Measurements from ENCODE around the gene CHD2.
A peak's percentile ranks its signal among the peaks of the same experiment; 100 is the strongest.

The CHD2 gene

DNA sequence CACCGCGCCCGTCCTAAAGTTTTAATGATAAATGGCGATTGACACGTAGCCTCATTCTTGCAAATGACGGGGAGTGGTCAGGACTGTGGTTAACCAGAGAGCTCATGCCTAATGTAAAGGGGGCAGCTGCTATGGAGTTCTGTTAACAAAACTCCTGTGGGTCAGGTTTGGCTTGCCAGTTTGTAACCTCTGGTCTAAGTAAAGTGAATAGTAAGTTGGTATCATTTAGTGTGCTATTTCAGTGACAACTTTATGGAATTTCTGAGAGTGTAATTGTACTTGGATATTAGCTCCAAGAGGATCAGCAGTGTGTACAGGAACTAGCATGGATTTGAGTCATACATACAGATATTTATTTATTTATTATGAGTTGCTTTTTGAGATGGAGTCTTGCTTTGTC is 101.0 kb downstream of the CHD2 start:
- DNase-seq = no peak
- Histone ChIP-seq H3K27me3 (replicated peaks) (no peaks in the 10 kb centered on the region), H3K36me3 (replicated peaks) (peaks cover 87% of the 10 kb centered on the region), H3K4me3 (ENCODE audit: low read depth, low read length) (no peak overlapping the region), H3K27ac (no peak overlapping the region)
- no peak for TF ChIP-seq CTCF (IDR thresholded peaks at IDR 0.05; ENCODE audit: low read depth, low read length, missing control alignments)
- in situ Hi-C loops (cut with HindIII; ENCODE audit: low pct_ligation_motif_present, low sequenced_read_pairs) = no loop called here

GRCh38 chr15:93001881-93002280 is 101.8 kb downstream of the CHD2 start:
- Histone ChIP-seq H3K36me3 (replicated peaks) (peaks cover 87% of the 10 kb centered on the region), H3K27ac (no peak overlapping the region), H3K27me3 (replicated peaks) (no peaks in the 10 kb centered on the region), H3K4me3 (ENCODE audit: low read depth, low read length) (no peak overlapping the region)
- in situ Hi-C loops (cut with HindIII; ENCODE audit: low pct_ligation_motif_present, low sequenced_read_pairs) = no loop called here
- peak; percentile 14 for TF ChIP-seq CTCF (IDR thresholded peaks at IDR 0.05; ENCODE audit: low read depth, low read length, missing control alignments)
- DNase-seq = no peak

DNA sequence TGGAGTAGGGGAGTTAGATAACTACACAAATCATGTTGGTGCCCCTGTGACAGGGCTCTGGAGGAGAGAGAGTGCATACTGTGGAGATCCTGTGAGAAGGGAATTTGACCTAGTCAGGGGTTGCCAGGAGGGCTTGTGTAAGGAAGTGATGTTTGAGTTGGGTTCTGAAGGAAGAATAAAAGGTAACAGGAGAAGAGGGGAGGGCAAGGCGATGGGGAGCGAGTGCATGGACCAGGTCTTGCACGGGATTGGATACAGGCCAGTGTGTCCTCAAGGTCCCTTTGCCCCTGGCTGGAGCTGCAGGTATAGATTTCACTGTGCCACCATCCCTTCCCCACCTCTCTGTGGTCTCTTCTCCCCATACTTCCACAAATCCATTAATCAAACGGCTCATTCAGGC is 105.0 kb downstream of the CHD2 start:
- no peak overlapping the region for H3K27ac ChIP-seq

GRCh38 chr15:93007994-93008393 is 107.9 kb downstream of the CHD2 start:
- no peak for TF ChIP-seq CTCF (IDR thresholded peaks at IDR 0.05; ENCODE audit: low read depth, low read length, missing control alignments)
- H3K27ac ChIP-seq = no peak overlapping the region
- H3K4me3 ChIP-seq (ENCODE audit: low read depth, low read length) = no peak overlapping the region
- in situ Hi-C loops (cut with HindIII; ENCODE audit: low pct_ligation_motif_present, low sequenced_read_pairs) = no loop called here
- H3K36me3 ChIP-seq (replicated peaks) = peaks cover 89% of the 10 kb centered on the region
- no peaks in the 10 kb centered on the region for H3K27me3 ChIP-seq (replicated peaks)
- DNase-seq = no peak

More for the DNA sequence above, 105.0 kb downstream of the CHD2 start:
- Histone ChIP-seq H3K27me3 (replicated peaks) (no peaks in the 10 kb centered on the region), H3K4me3 (ENCODE audit: low read depth, low read length) (no peak overlapping the region), H3K36me3 (replicated peaks) (peaks cover 91% of the 10 kb centered on the region)
- in situ Hi-C loops (cut with HindIII; ENCODE audit: low pct_ligation_motif_present, low sequenced_read_pairs) = no loop called here
- no peak for DNase-seq
- no peak for TF ChIP-seq CTCF (IDR thresholded peaks at IDR 0.05; ENCODE audit: low read depth, low read length, missing control alignments)

DNA sequence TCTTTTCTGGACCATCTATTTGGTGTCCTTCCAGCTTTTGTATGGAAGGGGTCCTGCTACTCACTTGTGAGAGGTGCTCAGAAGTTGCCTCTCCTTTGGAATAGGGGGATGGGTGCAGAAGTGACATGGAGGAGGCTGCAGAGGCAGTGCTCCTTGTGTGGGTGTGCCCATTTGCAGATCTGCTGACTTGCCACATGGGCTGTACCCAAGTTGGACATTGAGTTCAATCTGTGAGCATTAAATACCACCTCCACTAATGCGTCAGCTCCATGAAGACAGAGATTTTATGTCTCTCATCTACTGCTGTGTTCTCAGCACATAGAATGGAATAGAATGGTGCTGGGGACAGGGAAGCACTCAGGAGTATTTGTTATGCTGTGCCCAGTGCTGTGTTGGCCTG is 112.7 kb downstream of the CHD2 start:
- in situ Hi-C loops (cut with HindIII; ENCODE audit: low pct_ligation_motif_present, low sequenced_read_pairs) = no loop called here
- Histone ChIP-seq H3K27ac (no peak overlapping the region), H3K36me3 (replicated peaks) (peaks cover 91% of the 10 kb centered on the region), H3K4me3 (ENCODE audit: low read depth, low read length) (no peak overlapping the region), H3K27me3 (replicated peaks) (no peaks in the 10 kb centered on the region)
- TF ChIP-seq CTCF (IDR thresholded peaks at IDR 0.05; ENCODE audit: low read depth, low read length, missing control alignments) = no peak
- DNase-seq = no peak

DNA sequence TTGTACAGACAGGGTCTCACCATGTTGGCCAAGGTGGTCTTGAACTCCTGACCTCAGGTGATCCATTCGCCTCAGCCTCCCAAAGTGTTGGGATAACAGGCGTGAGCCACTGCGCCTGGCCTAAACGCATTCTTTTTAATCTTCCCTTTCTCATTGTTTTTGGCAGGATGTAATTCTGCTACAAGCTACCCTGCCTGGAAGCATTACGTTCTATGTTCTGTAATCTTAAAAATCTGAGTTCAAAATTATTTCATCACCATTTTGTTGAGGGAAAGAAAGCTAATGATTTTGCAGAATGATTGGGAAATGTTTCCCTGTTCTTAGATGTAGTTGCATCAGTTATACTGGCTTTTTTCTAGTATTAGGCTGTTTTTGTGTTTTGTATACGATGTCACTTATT is 117.4 kb downstream of the CHD2 start:
- no peak for TF ChIP-seq CTCF (IDR thresholded peaks at IDR 0.05; ENCODE audit: low read depth, low read length, missing control alignments)
- in situ Hi-C loops (cut with HindIII; ENCODE audit: low pct_ligation_motif_present, low sequenced_read_pairs) = no loop called here
- Histone ChIP-seq H3K4me3 (ENCODE audit: low read depth, low read length) (no peak overlapping the region), H3K36me3 (replicated peaks) (peaks cover 92% of the 10 kb centered on the region), H3K27me3 (replicated peaks) (no peaks in the 10 kb centered on the region), H3K27ac (no peak overlapping the region)
- no peak for DNase-seq

Measured in brain microvascular endothelial cell (primary cell).